Left lung (tissue), 10 donors: ENCODE data around the gene CRTC1. TPM values are rescaled to one million over a fixed set of nuclear protein-coding genes. Genes with fewer than 3 reads are reported as not detected.
A peak's percentile ranks its signal among the peaks of the same experiment; 100 is the strongest.

Source experiments
- ATAC-seq: fragments of 200-7000 bp; cut with Tn5 transposase; one replicate; pipeline ENCODE4 v1.9.1; 2020; ENCODE audit warnings: moderate library complexity
- DNase-seq, 4 donors: peaks; one replicate each; pipeline ENCODE4 v3.0.0-alpha.2; 2013 to 2020
- H3K27ac ChIP-seq, 2 donors: fragments of 200-600 bp; sonication (generic) in 1 of 2; one replicate each; pipeline versions ENCODE4 v1.5.0 to v1.8.0; 2020 to 2021
- H3K27me3 ChIP-seq, 2 donors: fragments of 200-600 bp; sonication (generic) in 1 of 2; one replicate each; pipeline versions ENCODE4 v1.5.0 to v1.8.0; 2020 to 2021
- H3K36me3 ChIP-seq, 2 donors: fragments of 200-600 bp; sonication (generic) in 1 of 2; one replicate each; pipeline versions ENCODE4 v1.5.0 to v1.8.0; 2020 to 2021
- H3K4me1 ChIP-seq, 2 donors: fragments of 200-600 bp; one replicate each; pipeline ENCODE4 v1.8.0; 2021
- H3K4me3 ChIP-seq, 2 donors: fragments of 200-600 bp; sonication (generic) in 1 of 2; one replicate each; pipeline versions ENCODE4 v1.5.0 to v1.8.0; 2020 to 2021; ENCODE audit warnings: mild to moderate bottlenecking in 1 of 2
- H3K9me3 ChIP-seq, 2 donors: fragments of 200-600 bp; sonication (generic) in 1 of 2; one replicate each; pipeline versions ENCODE4 v1.5.0 to v1.8.0; 2020 to 2021
- CTCF ChIP-seq, 2 donors: fragments of 200-600 bp; sonication (generic) in 1 of 2; IDR thresholded peaks; one replicate each; pipeline versions ENCODE4 v1.5.0 to v1.8.0; 2021; ENCODE audit warnings: antibody characterized with exemption in 2 of 2
- intact Hi-C, 2 donors: fragments of 100-400 bp; cut with DNase I; formaldehyde crosslinking; loops; one replicate each; pipeline versions ENCODE4 v1.11.2 to v1.14.2; 2022
- polyA plus RNA-seq, 6 donors: library from polyadenylated mRNA; unstranded; fragments of 120-200 nt; gene quantifications; one replicate each; pipeline ENCODE4 v1.2.1, GENCODE V29; 2013; ENCODE audit not compliant: insufficient read length in 6 of 6
- total RNA-seq, 2 donors: library from RNA; stranded (reverse); fragmentation: NEBNext Ultra II Directional; extraction: Animal tissue kit (Norgen Biotek cat#: 25700); gene quantifications; one replicate each; pipeline ENCODE4 v1.2.1, GENCODE V29; 2021
- donor health status: DM: no; HTN: yes; CAD: no.
- donor health status: DM: no; HTN: no; CAD: no.

CRTC1 gene
- total and polyA plus RNA-seq, 8 donors, result 11.3 to 23.9 (median 14.6) TPM

- intact Hi-C loops, result no loop called here
- DNase-seq (no peak), ATAC-seq (no peak)
- H3K36me3 ChIP-seq, result no peaks in the 10 kb centered on the region
- H3K27ac ChIP-seq, result no peak overlapping the region
- H3K9me3 ChIP-seq, result no peaks in the 10 kb centered on the region
- H3K4me3 ChIP-seq, result no peak overlapping the region
- no peaks in the 10 kb centered on the region for H3K27me3 ChIP-seq
- TF ChIP-seq CTCF (IDR thresholded peaks at IDR 0.05), result no peak
- H3K4me1 ChIP-seq, result peaks cover 12 to 21% of the 10 kb centered on the region in 2 donors
Measured at GRCh38 chr19:18698321-18699167, 15.1 kb downstream of the CRTC1 start.

GRCh38 chr19:18699403-18700054 is 16.0 kb downstream of the CRTC1 start:
- no peak overlapping the region for H3K27ac ChIP-seq

GRCh38 chr19:18700501-18701249 is 17.2 kb downstream of the CRTC1 start:
- Histone ChIP-seq H3K9me3 (no peaks in the 10 kb centered on the region), H3K4me3 (peak overlapping the region; percentile 13 to 32), H3K27ac (peak overlapping the region in 1 of 2 donors; percentile 53), H3K27me3 (no peaks in the 10 kb centered on the region), H3K4me1 (peaks cover 12 to 21% of the 10 kb centered on the region in 2 donors), H3K36me3 (no peaks in the 10 kb centered on the region)
- TF ChIP-seq CTCF (IDR thresholded peaks at IDR 0.05), result no peak
- peak; percentile 87 for ATAC-seq
- intact Hi-C loops, result no loop called here
- DNase-seq, result peak; percentile 29 to 88 (median 64)

More at GRCh38 chr19:18699403-18700054, 16.0 kb downstream of the CRTC1 start:
- Histone ChIP-seq H3K9me3 (no peaks in the 10 kb centered on the region), H3K4me3 (no peak overlapping the region), H3K36me3 (no peaks in the 10 kb centered on the region), H3K27me3 (no peaks in the 10 kb centered on the region), H3K4me1 (peaks cover 12 to 21% of the 10 kb centered on the region in 2 donors)
- no peak for TF ChIP-seq CTCF (IDR thresholded peaks at IDR 0.05)
- ATAC-seq, result no peak
- intact Hi-C loops, result no loop called here
- no peak for DNase-seq

- no peak for ATAC-seq
- intact Hi-C loops, result no loop called here
- H3K4me1 ChIP-seq, result peaks cover 12 to 21% of the 10 kb centered on the region in 2 donors
- no peaks in the 10 kb centered on the region for H3K27me3 ChIP-seq
- TF ChIP-seq CTCF (IDR thresholded peaks at IDR 0.05), result no peak
- H3K27ac ChIP-seq, result peak overlapping the region in 1 of 2 donors; percentile 53
- peak overlapping the region; percentile 13 to 32 for H3K4me3 ChIP-seq
- no peaks in the 10 kb centered on the region for H3K36me3 ChIP-seq
- H3K9me3 ChIP-seq, result no peaks in the 10 kb centered on the region
- DNase-seq, result no peak
Measured at GRCh38 chr19:18701250-18701608, 17.7 kb downstream of the CRTC1 start.
